GM12891 (cell line): ENCODE measurements around the gene PSD.

ENCODE experiments used
- POLR2A ChIP-seq: IDR thresholded peaks from 2 replicates; pipeline ENCODE4 v1.6.1; 2011; ENCODE audit warnings: low read depth, low read length, control low read depth
- POLR2AphosphoS5 ChIP-seq: IDR thresholded peaks from 2 replicates; pipeline ENCODE4 v1.6.1; 2011; ENCODE audit warnings: low read depth, low read length, control low read depth
- SPI1 ChIP-seq: IDR thresholded peaks from 2 replicates; pipeline ENCODE4 v1.6.1; 2011; ENCODE audit warnings: low read depth, low read length, control low read depth
- TAF1 ChIP-seq: IDR thresholded peaks from 2 replicates; pipeline ENCODE4 v1.6.1; 2011; ENCODE audit warnings: low read depth, low read length, control low read depth

DNA sequence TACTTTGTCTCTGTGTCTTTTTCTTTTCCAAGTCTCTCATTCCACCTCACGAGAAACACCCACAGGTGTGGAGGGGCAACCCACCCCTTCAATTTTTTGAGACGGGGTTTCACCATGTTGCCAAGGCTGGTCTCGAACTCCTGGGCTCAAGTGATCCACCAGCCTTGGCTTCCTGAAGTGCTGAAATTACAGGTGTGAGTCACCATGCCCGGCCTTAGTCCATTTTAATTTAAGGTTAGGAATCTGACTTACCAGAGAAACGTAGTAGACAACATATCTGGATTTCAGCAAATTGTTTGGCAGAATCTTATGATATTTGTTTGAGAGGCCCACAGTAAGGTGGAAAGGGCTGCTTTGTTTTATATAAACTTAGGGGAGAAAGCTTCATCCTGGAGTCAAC is 26.3 kb downstream of the PSD start:
- TF ChIP-seq POLR2AphosphoS5 (no peak), POLR2A (no peak), TAF1 (no peak), SPI1 (no peak)
